ENCODE data around the gene CCDC24.

DNA sequence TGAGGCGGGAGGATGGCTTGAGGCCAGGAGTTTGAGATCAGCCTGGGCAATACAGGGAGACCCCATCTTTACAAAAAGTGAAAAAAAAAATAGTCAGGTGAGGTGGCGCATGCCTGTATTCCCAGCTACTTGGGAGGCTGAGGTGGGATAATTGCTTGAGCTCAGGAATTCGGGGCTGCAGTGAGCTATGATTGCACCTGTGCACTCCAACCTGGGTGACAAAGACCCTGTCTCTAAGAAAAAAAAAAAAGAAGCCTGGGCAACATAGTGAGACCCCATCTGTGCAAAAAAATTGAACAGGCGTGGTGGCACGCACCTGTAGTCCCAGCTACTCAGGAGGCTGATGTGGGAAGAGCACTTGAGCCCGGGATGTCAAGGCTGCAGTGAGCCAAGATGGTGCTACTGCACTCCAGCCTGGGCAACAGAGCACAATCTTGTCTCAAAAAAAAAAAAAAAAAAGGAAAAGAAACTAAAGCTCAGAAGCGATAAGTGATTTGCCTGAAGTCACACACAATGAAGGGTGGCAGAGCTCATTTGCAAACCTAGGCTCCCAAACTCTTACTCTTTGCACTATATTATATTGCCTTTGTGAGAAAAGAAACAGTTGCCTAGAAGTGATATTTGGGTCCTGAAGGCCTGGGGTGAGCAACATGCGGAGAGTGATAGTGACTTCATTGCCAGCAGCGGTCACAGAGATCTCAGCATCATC, 2.0 kb downstream of the CCDC24 start:
- TF ChIP-seq, protein P1, sequence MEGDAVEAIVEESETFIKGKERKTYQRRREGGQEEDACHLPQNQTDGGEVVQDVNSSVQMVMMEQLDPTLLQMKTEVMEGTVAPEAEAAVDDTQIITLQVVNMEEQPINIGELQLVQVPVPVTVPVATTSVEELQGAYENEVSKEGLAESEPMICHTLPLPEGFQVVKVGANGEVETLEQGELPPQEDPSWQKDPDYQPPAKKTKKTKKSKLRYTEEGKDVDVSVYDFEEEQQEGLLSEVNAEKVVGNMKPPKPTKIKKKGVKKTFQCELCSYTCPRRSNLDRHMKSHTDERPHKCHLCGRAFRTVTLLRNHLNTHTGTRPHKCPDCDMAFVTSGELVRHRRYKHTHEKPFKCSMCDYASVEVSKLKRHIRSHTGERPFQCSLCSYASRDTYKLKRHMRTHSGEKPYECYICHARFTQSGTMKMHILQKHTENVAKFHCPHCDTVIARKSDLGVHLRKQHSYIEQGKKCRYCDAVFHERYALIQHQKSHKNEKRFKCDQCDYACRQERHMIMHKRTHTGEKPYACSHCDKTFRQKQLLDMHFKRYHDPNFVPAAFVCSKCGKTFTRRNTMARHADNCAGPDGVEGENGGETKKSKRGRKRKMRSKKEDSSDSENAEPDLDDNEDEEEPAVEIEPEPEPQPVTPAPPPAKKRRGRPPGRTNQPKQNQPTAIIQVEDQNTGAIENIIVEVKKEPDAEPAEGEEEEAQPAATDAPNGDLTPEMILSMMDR (IDR thresholded peaks at IDR 0.05; ENCODE audit: low read depth, low read length, missing input control) = no peak
- TF ChIP-seq RAD21 (IDR thresholded peaks at IDR 0.05) = no peak
- no peak for TF ChIP-seq FOXA1 (IDR thresholded peaks at IDR 0.05)
- TF ChIP-seq GABPA (IDR thresholded peaks at IDR 0.05 in 1 of 2, conservative IDR thresholded peaks at IDR 0.05 in 1 of 2) = no peak
